Endothelial cell of umbilical vein (primary cell): Measurements from ENCODE around the gene LSMEM2.

Experiments used
- EZH2 ChIP-seq: IDR thresholded peaks from 2 replicates; pipeline ENCODE4 v1.6.1; 2012; ENCODE audit warnings: borderline replicate concordance, low read depth, mild to moderate bottlenecking, moderate library complexity, low read length, inconsistent platforms; ENCODE audit not compliant: severe bottlenecking
- FOS ChIP-seq: IDR thresholded peaks from 2 replicates; pipeline ENCODE4 v1.6.1; 2011; ENCODE audit warnings: mild to moderate bottlenecking, low read length, moderate library complexity, borderline replicate concordance; ENCODE audit not compliant: insufficient read depth
- POLR2A ChIP-seq: IDR thresholded peaks from 2 replicates; pipeline ENCODE4 v1.6.1; 2012; ENCODE audit warnings: low read depth, mild to moderate bottlenecking, control low read depth, low read length
- POLR2AphosphoS5 ChIP-seq: IDR thresholded peaks from 2 replicates; pipeline ENCODE4 v1.6.1; 2012; ENCODE audit warnings: low read depth, mild to moderate bottlenecking, control low read depth, low read length, moderate library complexity; ENCODE audit not compliant: insufficient read depth
- TF ChIP-seq, protein P1 (sequence below), 2 donors: IDR thresholded peaks; 1 replicate in 1 of 2; 2 replicates in 1 of 2; pipeline ENCODE4 v1.5.1; 2011; ENCODE audit warnings: low read length in 2 of 2, mild to moderate bottlenecking in 2 of 2, moderate library complexity in 2 of 2, control low read depth in 1 of 2, inconsistent platforms in 1 of 2, low read depth in 1 of 2; ENCODE audit not compliant: insufficient read depth in 1 of 2; ENCODE audit errors: extremely low read depth in 1 of 2
- TF ChIP-seq, protein P2 (sequence below): IDR thresholded peaks from 2 replicates; pipeline ENCODE4 v1.6.1; 2011; ENCODE audit not compliant: insufficient read depth, insufficient read length

GRCh38 chr3:50242381-50242770 lies 36.5 kb upstream of the LSMEM2 start:
- TF ChIP-seq, protein P1, sequence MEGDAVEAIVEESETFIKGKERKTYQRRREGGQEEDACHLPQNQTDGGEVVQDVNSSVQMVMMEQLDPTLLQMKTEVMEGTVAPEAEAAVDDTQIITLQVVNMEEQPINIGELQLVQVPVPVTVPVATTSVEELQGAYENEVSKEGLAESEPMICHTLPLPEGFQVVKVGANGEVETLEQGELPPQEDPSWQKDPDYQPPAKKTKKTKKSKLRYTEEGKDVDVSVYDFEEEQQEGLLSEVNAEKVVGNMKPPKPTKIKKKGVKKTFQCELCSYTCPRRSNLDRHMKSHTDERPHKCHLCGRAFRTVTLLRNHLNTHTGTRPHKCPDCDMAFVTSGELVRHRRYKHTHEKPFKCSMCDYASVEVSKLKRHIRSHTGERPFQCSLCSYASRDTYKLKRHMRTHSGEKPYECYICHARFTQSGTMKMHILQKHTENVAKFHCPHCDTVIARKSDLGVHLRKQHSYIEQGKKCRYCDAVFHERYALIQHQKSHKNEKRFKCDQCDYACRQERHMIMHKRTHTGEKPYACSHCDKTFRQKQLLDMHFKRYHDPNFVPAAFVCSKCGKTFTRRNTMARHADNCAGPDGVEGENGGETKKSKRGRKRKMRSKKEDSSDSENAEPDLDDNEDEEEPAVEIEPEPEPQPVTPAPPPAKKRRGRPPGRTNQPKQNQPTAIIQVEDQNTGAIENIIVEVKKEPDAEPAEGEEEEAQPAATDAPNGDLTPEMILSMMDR (IDR thresholded peaks at IDR 0.05; ENCODE audit: extremely low read depth in 1 of 2, insufficient read depth in 1 of 2, low read depth in 1 of 2, low read length in 2 of 2) = no peak
- TF ChIP-seq EZH2 = no peak
- TF ChIP-seq POLR2A = no peak
- TF ChIP-seq, protein P2, sequence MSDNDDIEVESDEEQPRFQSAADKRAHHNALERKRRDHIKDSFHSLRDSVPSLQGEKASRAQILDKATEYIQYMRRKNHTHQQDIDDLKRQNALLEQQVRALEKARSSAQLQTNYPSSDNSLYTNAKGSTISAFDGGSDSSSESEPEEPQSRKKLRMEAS = no peak
- no peak for TF ChIP-seq FOS
- no peak for TF ChIP-seq POLR2AphosphoS5
